ENCODE measurements around the gene TMEM150B. TPM values are rescaled to one million over a fixed set of nuclear protein-coding genes. Genes with fewer than 3 reads are reported as not detected.

Gene TMEM150B
- total and polyA plus RNA-seq, 8 donors: 0.49 to 29.5 (median 0.90) TPM

DNA sequence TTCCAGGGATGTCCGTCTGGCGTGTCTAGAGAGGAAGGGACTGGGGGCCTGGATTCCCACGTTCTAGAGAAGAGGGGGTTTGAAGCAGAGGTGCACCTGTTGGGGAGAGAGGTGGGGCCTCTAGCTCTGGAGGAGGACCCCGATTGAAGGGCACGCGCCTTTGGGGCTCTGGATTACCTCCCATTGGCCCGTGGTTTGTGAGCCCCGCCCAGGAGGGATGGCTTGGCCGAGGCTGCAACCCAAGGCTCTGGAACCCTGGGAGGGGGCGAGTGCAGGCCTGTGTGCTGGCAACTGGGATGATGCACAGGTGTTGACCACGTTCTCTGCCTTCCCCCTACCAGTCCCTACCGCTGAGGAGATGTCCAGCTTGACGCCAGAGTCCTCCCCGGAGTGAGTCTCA is 20.2 kb downstream of the TMEM150B start:
- TF ChIP-seq, protein P1, sequence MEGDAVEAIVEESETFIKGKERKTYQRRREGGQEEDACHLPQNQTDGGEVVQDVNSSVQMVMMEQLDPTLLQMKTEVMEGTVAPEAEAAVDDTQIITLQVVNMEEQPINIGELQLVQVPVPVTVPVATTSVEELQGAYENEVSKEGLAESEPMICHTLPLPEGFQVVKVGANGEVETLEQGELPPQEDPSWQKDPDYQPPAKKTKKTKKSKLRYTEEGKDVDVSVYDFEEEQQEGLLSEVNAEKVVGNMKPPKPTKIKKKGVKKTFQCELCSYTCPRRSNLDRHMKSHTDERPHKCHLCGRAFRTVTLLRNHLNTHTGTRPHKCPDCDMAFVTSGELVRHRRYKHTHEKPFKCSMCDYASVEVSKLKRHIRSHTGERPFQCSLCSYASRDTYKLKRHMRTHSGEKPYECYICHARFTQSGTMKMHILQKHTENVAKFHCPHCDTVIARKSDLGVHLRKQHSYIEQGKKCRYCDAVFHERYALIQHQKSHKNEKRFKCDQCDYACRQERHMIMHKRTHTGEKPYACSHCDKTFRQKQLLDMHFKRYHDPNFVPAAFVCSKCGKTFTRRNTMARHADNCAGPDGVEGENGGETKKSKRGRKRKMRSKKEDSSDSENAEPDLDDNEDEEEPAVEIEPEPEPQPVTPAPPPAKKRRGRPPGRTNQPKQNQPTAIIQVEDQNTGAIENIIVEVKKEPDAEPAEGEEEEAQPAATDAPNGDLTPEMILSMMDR (IDR thresholded peaks at IDR 0.05): no peak
- H3K4me3 ChIP-seq: no peak overlapping the region
- H3K9me3 ChIP-seq: no peaks in the 10 kb centered on the region
- H3K27ac ChIP-seq: no peak overlapping the region
- no peaks in the 10 kb centered on the region for H3K27me3 ChIP-seq
- intact Hi-C loops (cut with DNase I): loop anchor here in 1 of 2 donors (10.0 kb wide), 1 partner anchor 80 kb away; the partner anchor contains the start of genes RPL28 and TMEM238
- ATAC-seq (no peak), DNase-seq (no peak)
- H3K4me1 ChIP-seq: peaks cover 0 to 10% of the 10 kb centered on the region in 2 donors
- no peaks in the 10 kb centered on the region for H3K36me3 ChIP-seq

DNA sequence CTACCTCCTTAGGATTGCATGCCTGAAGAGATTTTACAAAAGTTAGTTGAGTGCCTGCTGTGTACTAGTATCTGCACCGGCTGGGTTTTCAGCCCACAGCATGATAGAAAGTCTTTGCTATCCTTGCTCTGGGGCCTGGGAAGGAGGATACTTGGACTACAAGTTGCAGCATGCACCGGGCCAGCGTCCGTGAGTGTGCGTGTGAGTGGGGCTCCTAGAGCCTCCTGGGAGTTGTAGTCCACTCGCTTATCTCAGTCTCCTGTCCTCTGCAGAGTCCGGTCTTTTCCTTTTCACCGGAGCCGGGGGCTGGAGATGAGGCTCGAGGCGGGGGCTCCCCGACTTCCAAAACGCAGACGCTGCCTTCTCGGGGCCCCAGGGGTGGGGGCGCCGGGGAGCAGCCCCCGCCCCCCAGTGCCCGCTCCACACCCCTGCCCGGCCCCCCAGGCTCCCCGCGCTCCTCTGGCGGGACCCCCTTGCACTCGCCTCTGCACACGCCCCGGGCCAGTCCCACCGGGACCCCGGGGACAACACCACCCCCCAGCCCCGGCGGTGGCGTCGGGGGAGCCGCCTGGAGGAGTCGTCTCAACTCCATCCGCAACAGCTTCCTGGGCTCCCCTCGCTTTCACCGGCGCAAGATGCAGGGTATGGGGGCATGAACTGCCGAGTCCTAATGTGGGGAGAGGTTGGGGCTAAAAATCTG is 20.7 kb downstream of the TMEM150B start:
- ATAC-seq: no peak
- peaks cover 0 to 10% of the 10 kb centered on the region in 2 donors for H3K4me1 ChIP-seq
- H3K36me3 ChIP-seq: no peaks in the 10 kb centered on the region
- TF ChIP-seq, protein P1 (IDR thresholded peaks at IDR 0.05): no peak
- no peaks in the 10 kb centered on the region for H3K9me3 ChIP-seq
- no peak overlapping the region for H3K4me3 ChIP-seq
- H3K27me3 ChIP-seq: peaks cover 0 to 5% of the 10 kb centered on the region in 2 donors
- H3K27ac ChIP-seq: no peak overlapping the region
- no peak for DNase-seq
- intact Hi-C loops (cut with DNase I): loop anchor here in 1 of 2 donors (10.0 kb wide), 1 partner anchor 80 kb away; the partner anchor contains the start of genes RPL28 and TMEM238

DNA sequence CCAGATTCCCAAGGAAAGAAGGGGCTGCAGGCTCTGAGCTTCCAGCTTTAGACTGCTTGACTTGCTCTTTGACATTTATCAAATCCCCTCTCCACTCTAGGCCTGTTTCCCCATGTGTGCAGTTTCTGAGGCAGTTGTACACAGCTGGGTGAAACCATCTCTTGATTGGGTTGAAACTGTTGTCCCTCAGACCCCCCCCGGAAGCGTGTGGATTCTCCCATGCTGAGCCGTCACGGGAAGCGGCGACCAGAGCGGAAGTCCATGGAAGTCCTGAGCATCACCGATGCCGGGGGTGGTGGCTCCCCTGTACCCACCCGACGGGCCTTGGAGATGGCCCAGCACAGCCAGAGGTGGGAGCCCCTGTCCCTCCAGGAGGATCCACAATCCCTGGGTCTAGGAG is 21.7 kb downstream of the TMEM150B start:
- Histone ChIP-seq H3K27ac (no peak overlapping the region), H3K27me3 (peaks cover 0 to 5% of the 10 kb centered on the region in 2 donors), H3K9me3 (no peaks in the 10 kb centered on the region), H3K4me1 (peaks cover 0 to 10% of the 10 kb centered on the region in 2 donors), H3K4me3 (no peak overlapping the region), H3K36me3 (no peaks in the 10 kb centered on the region)
- intact Hi-C loops (cut with DNase I): loop anchor here in 1 of 2 donors (10.0 kb wide), 1 partner anchor 81 kb away; the partner anchor contains the start of genes RPL28 and TMEM238
- DNase-seq (no peak), ATAC-seq (no peak)
- TF ChIP-seq, protein P1 (IDR thresholded peaks at IDR 0.05): no peak

DNA sequence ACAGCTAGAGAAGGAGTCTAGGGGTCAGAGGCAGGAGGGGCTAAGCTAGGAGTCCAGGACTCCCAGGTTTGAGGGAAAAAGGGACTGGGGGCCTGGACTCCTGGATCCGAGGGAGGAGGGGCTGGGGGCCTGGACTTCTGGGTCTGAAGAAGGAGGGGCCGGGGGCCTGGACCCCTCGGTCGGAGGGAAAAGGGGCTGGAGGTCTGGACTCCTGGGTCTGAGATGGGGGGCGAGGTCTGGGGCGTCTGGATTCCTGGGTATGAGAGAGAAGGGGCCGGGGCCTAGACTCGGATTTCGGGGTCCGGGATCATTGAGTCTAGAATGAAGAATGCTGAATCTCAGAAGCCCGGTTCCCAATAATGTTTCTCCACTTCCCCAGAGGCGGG is 22.8 kb downstream of the TMEM150B start:
- TF ChIP-seq, protein P1 (IDR thresholded peaks at IDR 0.05): no peak
- H3K9me3 ChIP-seq: no peaks in the 10 kb centered on the region
- peaks cover 0 to 10% of the 10 kb centered on the region in 2 donors for H3K4me1 ChIP-seq
- ATAC-seq (no peak), DNase-seq (no peak)
- H3K4me3 ChIP-seq: peak overlapping the region in 1 of 2 donors; percentile 26
- intact Hi-C loops (cut with DNase I): loop anchor here in 1 of 2 donors (10.0 kb wide), 1 partner anchor 82 kb away; the partner anchor contains the start of genes RPL28 and TMEM238
- H3K27ac ChIP-seq: no peak overlapping the region
- peaks cover 0 to 11% of the 10 kb centered on the region in 2 donors for H3K27me3 ChIP-seq
- H3K36me3 ChIP-seq: no peaks in the 10 kb centered on the region
